ENCODE data around the gene ATXN2. TPM values are rescaled to one million over a fixed set of nuclear protein-coding genes. Genes with fewer than 3 reads are reported as not detected.
"Not testable (repeated sequence)": the region's sequence is repeated elsewhere in the genome, so short reads cannot be mapped to it uniquely, and the experiment has no call there.

ATXN2 gene
- total RNA-seq, 1 experiment from 2014 or later: 78.5 TPM

DNA sequence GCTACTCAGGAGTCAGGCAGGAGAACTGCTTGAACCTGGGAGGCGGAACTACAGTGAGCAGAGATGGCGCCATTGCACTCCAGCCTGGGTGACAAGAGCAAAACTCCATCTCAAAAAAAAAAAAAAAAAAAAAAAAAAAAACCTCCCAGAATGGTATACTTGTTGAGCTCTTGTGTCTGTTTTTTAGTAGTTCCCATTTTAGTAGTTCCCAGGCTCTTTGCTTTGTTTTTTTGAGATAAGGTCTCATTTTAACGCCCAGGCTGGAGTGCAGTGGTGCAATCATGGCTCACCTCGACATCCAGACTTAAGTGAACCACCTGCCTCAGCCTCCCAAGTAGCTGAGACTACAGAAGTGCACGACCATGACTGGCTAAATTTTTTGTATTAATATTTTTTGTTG is 13.4 kb downstream of the ATXN2 start:
- ChIA-PET CTCF (no interaction called here), POLR2A (no interaction called here)
- BruUV-seq (replicated peaks): no TSS peak
- H3K4me1 ChIP-seq: no peaks in the 10 kb centered on the region; the same call in 1 of the 2 replicates
- no peaks in the 10 kb centered on the region for H3K27me3 ChIP-seq (replicated peaks; ENCODE audit: control insufficient read depth, insufficient read depth, low read length)
- no peaks in the 10 kb centered on the region for H3K27me3 Mint-ChIP-seq (ENCODE audit: insufficient read depth, unreplicated experiment)
- H3K9me3 Mint-ChIP-seq (ENCODE audit: unreplicated experiment): no peaks in the 10 kb centered on the region
- H3K27ac Mint-ChIP-seq (ENCODE audit: unreplicated experiment): no peak overlapping the region
- H3K36me3 Mint-ChIP-seq (ENCODE audit: insufficient read depth, unreplicated experiment): peaks cover 34% of the 10 kb centered on the region
- no peaks in the 10 kb centered on the region for H3K4me1 Mint-ChIP-seq (ENCODE audit: low read depth, unreplicated experiment)
- H3K36me3 ChIP-seq (ENCODE audit: control insufficient read depth, insufficient read depth, low read length): no peaks in the 10 kb centered on the region
- H3K4me3 Mint-ChIP-seq (ENCODE audit: unreplicated experiment): no peak overlapping the region
- intact Hi-C loops (cut with micrococcal nuclease; ENCODE audit: unreplicated experiment): no loop called here
- H3K9me3 ChIP-seq: no peaks in the 10 kb centered on the region
- no peak for DNase-seq
- no peak overlapping the region for H3K4me3 ChIP-seq (ENCODE audit: low read depth, low read length)
- TF ChIP-seq, protein P1, sequence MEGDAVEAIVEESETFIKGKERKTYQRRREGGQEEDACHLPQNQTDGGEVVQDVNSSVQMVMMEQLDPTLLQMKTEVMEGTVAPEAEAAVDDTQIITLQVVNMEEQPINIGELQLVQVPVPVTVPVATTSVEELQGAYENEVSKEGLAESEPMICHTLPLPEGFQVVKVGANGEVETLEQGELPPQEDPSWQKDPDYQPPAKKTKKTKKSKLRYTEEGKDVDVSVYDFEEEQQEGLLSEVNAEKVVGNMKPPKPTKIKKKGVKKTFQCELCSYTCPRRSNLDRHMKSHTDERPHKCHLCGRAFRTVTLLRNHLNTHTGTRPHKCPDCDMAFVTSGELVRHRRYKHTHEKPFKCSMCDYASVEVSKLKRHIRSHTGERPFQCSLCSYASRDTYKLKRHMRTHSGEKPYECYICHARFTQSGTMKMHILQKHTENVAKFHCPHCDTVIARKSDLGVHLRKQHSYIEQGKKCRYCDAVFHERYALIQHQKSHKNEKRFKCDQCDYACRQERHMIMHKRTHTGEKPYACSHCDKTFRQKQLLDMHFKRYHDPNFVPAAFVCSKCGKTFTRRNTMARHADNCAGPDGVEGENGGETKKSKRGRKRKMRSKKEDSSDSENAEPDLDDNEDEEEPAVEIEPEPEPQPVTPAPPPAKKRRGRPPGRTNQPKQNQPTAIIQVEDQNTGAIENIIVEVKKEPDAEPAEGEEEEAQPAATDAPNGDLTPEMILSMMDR (IDR thresholded peaks at IDR 0.05; ENCODE audit: insufficient read depth in 1 of 2, low read depth in 1 of 2, low read length in 1 of 2, severe bottlenecking in 1 of 2, unreplicated experiment in 1 of 2): no peak

DNA sequence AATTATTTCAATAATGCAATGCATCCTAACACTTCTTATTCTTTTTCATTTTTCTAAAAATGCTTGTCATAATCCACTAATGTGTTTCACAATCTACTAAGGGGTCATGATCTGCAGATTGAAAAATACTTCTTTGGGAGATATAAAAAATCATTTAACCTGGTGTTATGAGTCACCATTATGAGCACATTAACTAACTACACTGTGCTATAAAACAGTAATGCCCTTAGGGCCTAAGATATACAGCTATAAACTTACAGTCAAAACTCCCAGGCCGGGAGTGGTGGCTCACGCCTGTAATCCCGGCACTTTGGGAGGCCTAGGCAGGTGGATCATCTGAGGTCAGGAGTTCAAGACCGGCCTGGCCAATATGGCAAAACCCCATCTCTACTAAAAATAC is 14.2 kb downstream of the ATXN2 start:
- Histone ChIP-seq H3K4me3 (ENCODE audit: low read depth, low read length) (no peak overlapping the region), H3K4me1 (no peaks in the 10 kb centered on the region; the same call in 1 of the 2 replicates), H3K36me3 (ENCODE audit: control insufficient read depth, insufficient read depth, low read length) (no peaks in the 10 kb centered on the region), H3K9me3 (no peaks in the 10 kb centered on the region), H3K27me3 (replicated peaks; ENCODE audit: control insufficient read depth, insufficient read depth, low read length) (no peaks in the 10 kb centered on the region)
- intact Hi-C loops (cut with micrococcal nuclease; ENCODE audit: unreplicated experiment): no loop called here
- no peak for DNase-seq
- BruUV-seq (replicated peaks): no TSS peak
- ChIA-PET CTCF (no interaction called here), POLR2A (interaction anchor here (0.6 kb wide), 1 partner anchor 1658 kb away, joined by 5 read pairs; no protein-coding TSS in a partner anchor)
- TF ChIP-seq, protein P1 (IDR thresholded peaks at IDR 0.05; ENCODE audit: insufficient read depth in 1 of 2, low read depth in 1 of 2, low read length in 1 of 2, severe bottlenecking in 1 of 2, unreplicated experiment in 1 of 2): no peak
- Mint-ChIP-seq H3K9me3 (ENCODE audit: unreplicated experiment) (no peaks in the 10 kb centered on the region), H3K27ac (ENCODE audit: unreplicated experiment) (no peak overlapping the region), H3K4me3 (ENCODE audit: unreplicated experiment) (no peak overlapping the region), H3K36me3 (ENCODE audit: insufficient read depth, unreplicated experiment) (peaks cover 34% of the 10 kb centered on the region), H3K27me3 (ENCODE audit: insufficient read depth, unreplicated experiment) (no peaks in the 10 kb centered on the region), H3K4me1 (ENCODE audit: low read depth, unreplicated experiment) (no peaks in the 10 kb centered on the region)

DNA sequence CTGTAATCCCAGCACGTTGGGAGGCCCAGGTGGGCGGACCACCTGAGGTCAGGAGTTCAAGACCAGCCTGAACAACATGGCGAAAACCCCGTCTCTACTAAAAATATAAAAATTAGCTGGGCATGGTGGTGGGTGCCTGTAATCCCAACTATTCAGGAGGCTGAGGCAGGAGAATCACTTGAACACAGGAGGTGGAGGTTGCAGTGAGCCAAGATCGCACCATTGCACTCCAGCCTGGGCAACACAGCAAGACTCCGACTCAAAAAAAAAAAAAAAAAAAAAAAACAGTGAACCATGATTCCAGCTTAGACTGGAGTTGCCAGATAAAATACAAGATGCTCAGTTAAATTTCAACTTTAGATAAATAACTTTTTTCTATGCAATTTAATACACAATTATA is 15.6 kb downstream of the ATXN2 start:
- H3K9me3 ChIP-seq; DNase-seq; H3K4me1 ChIP-seq; H3K27me3 ChIP-seq (replicated peaks; ENCODE audit: control insufficient read depth, insufficient read depth, low read length); CTCF ChIA-PET; H3K36me3 ChIP-seq (ENCODE audit: control insufficient read depth, insufficient read depth, low read length); H3K4me3 Mint-ChIP-seq (ENCODE audit: unreplicated experiment); POLR2A ChIA-PET; H3K4me1 Mint-ChIP-seq (ENCODE audit: low read depth, unreplicated experiment); intact Hi-C loops (cut with micrococcal nuclease; ENCODE audit: unreplicated experiment); H3K4me3 ChIP-seq (ENCODE audit: low read depth, low read length); BruUV-seq (replicated peaks); H3K27me3 Mint-ChIP-seq (ENCODE audit: insufficient read depth, unreplicated experiment); H3K27ac Mint-ChIP-seq (ENCODE audit: unreplicated experiment); H3K9me3 Mint-ChIP-seq (ENCODE audit: unreplicated experiment): not testable (repeated sequence)
- H3K36me3 Mint-ChIP-seq (ENCODE audit: insufficient read depth, unreplicated experiment): peaks cover 31% of the 10 kb centered on the region
